Stimulated activated naive B cell treated with anti-CD40 and anti-IgM and Interleukin-4, amounts not matched to agents 10 μg/mL and 1 μg/mL and 100 μg/mL, for 72 hours (primary cell): Measurements from ENCODE around the gene ATP8A2.
"Not testable (repeated sequence)": the region's sequence is repeated elsewhere in the genome, so short reads cannot be mapped to it uniquely, and the experiment has no call there.

ENCODE experiments used
- ATAC-seq, 2 donors: fragments of 150-1000 bp; cut with Tn5 transposase; replicated peaks; 2 replicates each; pipeline ENCODE4 v1.10.0; 2021; ENCODE audit warnings: moderate library complexity in 1 of 2
- DNase-seq: peaks from one replicate; pipeline ENCODE4 v3.0.0; 2021
- H3K27ac Mint-ChIP-seq: one replicate; pipeline ENCODE4 v1.8.0; 2022; ENCODE audit warnings: mild to moderate bottlenecking, mixed read lengths
- H3K27me3 Mint-ChIP-seq, 2 donors: one replicate each; pipeline ENCODE4 v1.8.0; 2022; ENCODE audit warnings: mixed read lengths in 2 of 2
- H3K36me3 Mint-ChIP-seq, 2 donors: one replicate each; pipeline ENCODE4 v1.8.0; 2022; ENCODE audit warnings: mixed read lengths in 2 of 2, mild to moderate bottlenecking in 1 of 2
- H3K4me1 Mint-ChIP-seq, 2 donors: one replicate each; pipeline ENCODE4 v1.8.0; 2022; ENCODE audit warnings: mixed read lengths in 2 of 2, mild to moderate bottlenecking in 1 of 2
- H3K4me3 Mint-ChIP-seq, 2 donors: one replicate each; pipeline ENCODE4 v1.8.0; 2022; ENCODE audit warnings: mild to moderate bottlenecking in 2 of 2, mixed read lengths in 2 of 2, moderate library complexity in 1 of 2
- H3K9me3 Mint-ChIP-seq, 2 donors: one replicate each; pipeline ENCODE4 v1.8.0; 2022; ENCODE audit warnings: mixed read lengths in 2 of 2, mild to moderate bottlenecking in 1 of 2

The ATP8A2 gene

DNA sequence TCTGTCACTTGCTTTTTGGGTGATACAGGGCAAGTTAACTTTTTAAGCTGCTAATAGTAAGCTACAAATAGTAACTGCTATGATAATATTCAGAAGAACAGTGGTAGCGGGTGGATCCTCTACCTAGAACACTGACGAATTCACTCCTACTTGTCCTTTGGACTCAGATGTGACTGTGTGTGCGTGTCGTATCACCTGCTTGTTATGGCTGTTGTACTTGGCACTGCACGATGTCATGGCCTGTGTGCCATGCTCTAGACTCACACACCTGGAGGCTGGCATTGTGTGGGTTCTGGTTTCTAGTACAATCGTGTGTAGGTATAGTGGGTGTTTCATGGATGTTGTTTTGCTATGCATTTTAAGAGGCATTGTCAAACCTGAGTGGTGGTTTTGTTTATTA is 130.8 kb downstream of the ATP8A2 start:
- ATAC-seq (no peak), DNase-seq (no peak)
- Mint-ChIP-seq H3K27ac (no peak overlapping the region), H3K36me3 (no peaks in the 10 kb centered on the region), H3K27me3 (peaks cover 4 to 7% of the 10 kb centered on the region in 2 donors), H3K4me1 (no peaks in the 10 kb centered on the region), H3K9me3 (no peaks in the 10 kb centered on the region), H3K4me3 (no peak overlapping the region)

DNA sequence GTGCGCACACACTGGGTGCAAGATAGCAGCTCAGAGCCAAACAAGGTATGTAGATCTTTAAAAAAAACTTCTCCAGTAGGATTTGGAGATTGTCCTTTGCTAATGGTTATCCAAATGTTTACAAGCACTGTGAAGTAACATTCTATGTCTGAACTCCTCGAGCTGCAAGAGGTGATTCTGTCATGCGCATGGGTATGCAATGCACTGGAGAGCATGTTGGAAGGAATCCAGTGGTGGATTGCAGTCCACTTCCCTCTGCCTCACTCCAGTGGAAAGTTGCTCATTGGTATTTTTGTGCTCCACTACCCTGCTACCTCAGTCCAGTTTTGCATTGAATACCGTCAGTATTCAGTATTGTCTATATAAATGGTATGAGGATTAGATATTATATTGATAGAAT is 132.1 kb downstream of the ATP8A2 start:
- H3K4me3 Mint-ChIP-seq, result no peak overlapping the region
- H3K4me1 Mint-ChIP-seq, result no peaks in the 10 kb centered on the region
- H3K36me3 Mint-ChIP-seq, result no peaks in the 10 kb centered on the region
- H3K9me3 Mint-ChIP-seq, result no peaks in the 10 kb centered on the region
- peaks cover 4 to 7% of the 10 kb centered on the region in 2 donors for H3K27me3 Mint-ChIP-seq
- H3K27ac Mint-ChIP-seq, result no peak overlapping the region
- no peak for DNase-seq
- ATAC-seq, result no peak

DNA sequence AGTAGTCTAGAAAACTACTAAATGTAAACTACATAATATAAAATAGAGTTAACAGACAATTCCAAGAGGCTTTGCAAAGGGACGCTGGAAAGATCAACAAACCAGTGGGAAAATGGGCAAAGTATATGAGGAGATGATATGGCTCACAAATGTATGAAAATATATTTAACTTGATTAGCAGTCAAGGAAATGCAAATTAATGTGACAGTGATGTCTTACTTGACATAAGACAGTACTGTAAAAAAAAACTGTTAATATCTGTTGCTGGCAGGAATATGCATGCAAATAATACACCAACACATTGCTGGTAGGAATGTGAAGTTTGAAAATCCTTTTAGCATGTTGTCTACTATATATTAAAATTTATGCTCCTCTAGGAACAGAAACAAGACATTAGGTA is 136.1 kb downstream of the ATP8A2 start:
- H3K27ac Mint-ChIP-seq, result no peak overlapping the region
- no peaks in the 10 kb centered on the region for H3K36me3 Mint-ChIP-seq
- DNase-seq (no peak), ATAC-seq (no peak)
- peaks cover 4 to 7% of the 10 kb centered on the region in 2 donors for H3K27me3 Mint-ChIP-seq
- peaks cover 4 to 6% of the 10 kb centered on the region in 2 donors for H3K9me3 Mint-ChIP-seq
- no peaks in the 10 kb centered on the region for H3K4me1 Mint-ChIP-seq
- no peak overlapping the region for H3K4me3 Mint-ChIP-seq

DNA sequence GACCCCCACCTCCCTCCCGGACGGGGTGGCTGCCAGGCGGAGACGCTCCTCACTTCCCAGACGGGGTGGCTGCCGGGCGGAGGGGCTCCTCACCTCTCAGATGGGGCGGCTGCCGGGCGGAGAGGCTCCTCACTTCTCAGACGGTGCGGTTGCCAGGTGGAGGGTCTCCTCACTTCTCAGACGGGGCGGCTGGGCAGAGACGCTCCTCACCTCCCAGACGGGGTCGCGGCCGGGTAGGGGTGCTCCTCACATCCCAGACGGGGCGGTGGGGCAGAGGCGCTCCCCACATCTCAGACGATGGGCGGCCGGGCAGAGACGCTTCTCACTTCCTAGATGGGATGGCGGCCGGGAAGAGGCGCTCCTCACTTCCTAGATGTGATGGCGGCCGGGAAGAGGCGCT is 141.3 kb downstream of the ATP8A2 start:
- not testable (repeated sequence) for ATAC-seq, H3K9me3 Mint-ChIP-seq, H3K4me3 Mint-ChIP-seq, H3K27ac Mint-ChIP-seq, H3K27me3 Mint-ChIP-seq, H3K36me3 Mint-ChIP-seq, DNase-seq
- peaks cover 0 to 10% of the 10 kb centered on the region in 2 donors for H3K4me1 Mint-ChIP-seq

DNA sequence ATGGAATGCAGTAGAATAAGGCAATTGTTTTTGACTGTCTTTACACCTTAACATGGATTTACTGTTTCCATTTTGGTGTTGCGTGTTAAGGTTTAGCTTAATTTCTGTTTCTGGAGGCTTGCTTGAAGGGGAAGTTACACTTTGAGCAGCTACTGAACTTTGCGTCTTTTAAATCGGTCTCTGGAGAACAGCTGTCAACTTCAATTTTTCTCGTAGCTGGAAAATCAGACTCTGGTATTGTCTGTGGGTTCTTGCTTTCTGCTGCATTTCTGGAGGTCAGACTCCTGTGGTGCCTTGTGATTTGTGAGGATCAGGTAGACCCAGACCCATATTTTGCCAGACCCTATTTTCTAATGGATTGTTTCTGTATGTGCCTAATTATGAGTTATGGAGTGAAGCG is 146.7 kb downstream of the ATP8A2 start:
- H3K4me3 Mint-ChIP-seq, result no peak overlapping the region
- peaks cover 2 to 6% of the 10 kb centered on the region in 2 donors for H3K9me3 Mint-ChIP-seq
- H3K36me3 Mint-ChIP-seq, result no peaks in the 10 kb centered on the region
- DNase-seq, result no peak
- peaks cover 0 to 10% of the 10 kb centered on the region in 2 donors for H3K4me1 Mint-ChIP-seq
- no peak overlapping the region for H3K27ac Mint-ChIP-seq
- no peak for ATAC-seq
- peaks cover 0 to 2% of the 10 kb centered on the region in 2 donors for H3K27me3 Mint-ChIP-seq

DNA sequence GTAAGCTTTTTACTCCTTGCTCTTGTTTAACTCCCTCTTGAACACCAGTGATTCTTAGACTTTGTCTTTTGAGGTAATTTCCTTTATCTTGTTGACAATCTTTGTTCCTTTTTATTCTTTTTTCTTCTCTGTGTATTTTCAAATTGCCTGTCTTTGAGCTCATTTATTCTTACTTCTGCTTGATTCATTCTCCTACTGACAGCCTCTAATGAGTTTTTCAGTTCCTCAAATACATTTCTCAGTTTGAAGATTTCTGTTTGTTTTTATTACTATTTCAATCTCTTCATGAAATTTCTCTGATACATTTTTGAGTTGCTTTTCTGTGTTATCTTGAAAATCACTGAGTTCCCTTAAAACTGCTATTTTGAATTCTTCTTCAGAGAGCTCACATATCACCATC is 154.1 kb downstream of the ATP8A2 start:
- Mint-ChIP-seq H3K4me1 (peaks cover 2 to 8% of the 10 kb centered on the region in 2 donors), H3K27ac (peak overlapping the region; percentile 2), H3K27me3 (peaks cover 6 to 12% of the 10 kb centered on the region in 2 donors), H3K4me3 (no peak overlapping the region), H3K9me3 (peaks cover 21 to 27% of the 10 kb centered on the region in 2 donors), H3K36me3 (peaks cover 6 to 7% of the 10 kb centered on the region in 2 donors)
- DNase-seq (no peak), ATAC-seq (peak; percentile 49 to 51)

DNA sequence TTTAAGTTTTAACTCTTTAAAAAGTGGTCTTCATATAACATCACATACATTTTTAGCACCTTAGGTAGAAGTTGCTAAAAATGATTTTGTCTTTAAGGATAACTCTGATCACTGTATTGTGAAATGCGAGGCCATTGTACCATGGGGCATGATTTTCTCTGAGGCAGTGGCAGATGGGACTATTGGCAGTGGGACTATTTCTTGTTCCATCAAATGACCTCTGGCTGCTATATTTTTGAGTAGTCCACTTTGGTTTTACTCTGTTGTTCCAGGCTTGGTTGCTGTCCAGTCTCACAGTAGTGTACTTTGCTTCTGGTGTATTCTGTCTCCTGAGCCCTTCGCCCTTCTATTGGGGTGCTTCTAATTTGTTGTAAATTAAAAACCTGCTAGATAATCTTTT is 156.5 kb downstream of the ATP8A2 start:
- no peak overlapping the region for H3K27ac Mint-ChIP-seq

DNA sequence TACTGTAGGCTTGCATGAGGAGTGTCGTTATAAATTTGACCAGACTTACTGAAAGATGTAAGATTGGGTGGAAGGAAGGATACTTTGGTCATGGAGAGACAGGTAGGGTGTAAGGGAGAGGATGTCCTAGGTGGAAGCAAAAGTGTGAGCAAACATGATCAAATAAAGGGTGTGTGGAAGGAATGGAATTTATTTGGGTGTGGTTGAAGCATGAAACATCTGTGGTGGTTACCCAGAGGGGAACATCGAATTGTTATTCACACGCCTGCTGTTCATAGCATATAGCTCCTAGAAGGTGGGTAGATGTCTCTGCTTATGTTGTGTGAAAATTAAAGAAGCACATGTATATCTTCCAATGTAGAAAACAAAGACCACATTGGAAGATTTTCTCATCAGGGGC is 157.7 kb downstream of the ATP8A2 start:
- DNase-seq, result no peak
- Mint-ChIP-seq H3K27me3 (peaks cover 8 to 11% of the 10 kb centered on the region in 2 donors), H3K4me1 (peaks cover 2 to 8% of the 10 kb centered on the region in 2 donors), H3K9me3 (peaks cover 18 to 20% of the 10 kb centered on the region in 2 donors), H3K27ac (no peak overlapping the region), H3K4me3 (no peak overlapping the region), H3K36me3 (peaks cover 4 to 7% of the 10 kb centered on the region in 2 donors)
- ATAC-seq, result no peak

More for the DNA sequence above, 156.5 kb downstream of the ATP8A2 start:
- H3K4me3 Mint-ChIP-seq, result no peak overlapping the region
- H3K4me1 Mint-ChIP-seq, result peaks cover 2 to 8% of the 10 kb centered on the region in 2 donors
- H3K36me3 Mint-ChIP-seq, result peaks cover 6 to 7% of the 10 kb centered on the region in 2 donors
- no peak for DNase-seq
- peaks cover 19 to 27% of the 10 kb centered on the region in 2 donors for H3K9me3 Mint-ChIP-seq
- no peak for ATAC-seq
- peaks cover 6 to 12% of the 10 kb centered on the region in 2 donors for H3K27me3 Mint-ChIP-seq

DNA sequence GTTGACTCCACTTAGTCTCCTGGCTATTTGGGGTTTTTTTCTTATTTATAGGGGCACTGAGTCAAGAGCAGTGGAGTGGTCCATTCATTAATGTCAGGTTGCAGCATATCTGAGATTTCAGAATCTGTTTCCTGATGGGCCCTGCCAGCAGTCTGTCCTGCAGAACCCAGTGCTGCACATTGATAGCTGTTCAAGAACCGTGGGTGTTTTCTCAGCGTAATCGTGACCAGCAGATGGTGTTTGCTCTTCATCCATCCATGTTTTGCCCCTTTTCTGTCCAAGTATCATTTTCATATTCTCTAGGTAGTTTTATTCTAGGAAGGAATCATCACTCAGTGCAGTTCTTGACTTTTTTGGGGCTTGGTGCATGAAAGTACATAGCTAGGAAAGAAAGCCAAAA is 166.5 kb downstream of the ATP8A2 start:
- H3K27me3 Mint-ChIP-seq, result peaks cover 11 to 20% of the 10 kb centered on the region in 2 donors
- H3K4me3 Mint-ChIP-seq, result no peak overlapping the region
- no peak for ATAC-seq
- H3K9me3 Mint-ChIP-seq, result no peaks in the 10 kb centered on the region
- no peaks in the 10 kb centered on the region for H3K4me1 Mint-ChIP-seq
- no peak overlapping the region for H3K27ac Mint-ChIP-seq
- DNase-seq, result no peak
- no peaks in the 10 kb centered on the region for H3K36me3 Mint-ChIP-seq

DNA sequence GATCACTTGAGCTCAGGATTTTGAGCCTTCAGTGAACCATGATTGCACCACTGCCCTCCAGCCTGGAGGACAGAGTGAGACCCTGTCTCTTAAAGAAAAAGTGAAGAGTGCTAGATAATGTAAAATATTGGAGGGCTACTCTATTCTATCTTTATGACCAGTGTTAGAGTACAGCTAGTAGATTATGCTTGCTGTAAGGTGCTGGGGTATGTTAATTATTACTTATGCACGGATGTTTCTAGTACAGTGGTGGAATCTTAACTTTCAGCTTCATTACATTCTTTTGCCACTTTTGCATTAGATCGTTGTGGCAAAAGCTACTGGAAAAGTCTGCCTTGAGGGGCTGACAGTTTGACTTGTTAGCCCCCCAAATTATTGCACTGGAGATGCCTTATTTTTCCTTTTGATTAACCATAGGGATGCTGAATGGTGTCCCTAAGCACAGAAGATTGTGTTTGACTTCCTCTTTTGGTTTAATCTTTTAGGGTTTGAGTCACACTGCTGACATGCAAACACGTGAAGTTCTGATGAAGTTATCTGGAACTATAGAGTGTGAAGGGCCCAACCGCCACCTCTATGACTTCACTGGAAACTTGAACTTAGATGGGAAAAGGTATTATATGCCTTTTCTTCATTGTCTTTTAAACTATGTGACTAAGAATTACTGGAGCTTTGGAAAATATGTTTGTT is 169.8 kb downstream of the ATP8A2 start:
- ATAC-seq (peak; percentile 88 to 91), DNase-seq (no peak)
- H3K27me3 Mint-ChIP-seq, result peaks cover 17 to 18% of the 10 kb centered on the region in 2 donors
- H3K4me3 Mint-ChIP-seq, result no peak overlapping the region
- H3K27ac Mint-ChIP-seq, result no peak overlapping the region
- no peaks in the 10 kb centered on the region for H3K36me3 Mint-ChIP-seq
- H3K4me1 Mint-ChIP-seq, result no peaks in the 10 kb centered on the region
- peaks cover 5 to 10% of the 10 kb centered on the region in 2 donors for H3K9me3 Mint-ChIP-seq

DNA sequence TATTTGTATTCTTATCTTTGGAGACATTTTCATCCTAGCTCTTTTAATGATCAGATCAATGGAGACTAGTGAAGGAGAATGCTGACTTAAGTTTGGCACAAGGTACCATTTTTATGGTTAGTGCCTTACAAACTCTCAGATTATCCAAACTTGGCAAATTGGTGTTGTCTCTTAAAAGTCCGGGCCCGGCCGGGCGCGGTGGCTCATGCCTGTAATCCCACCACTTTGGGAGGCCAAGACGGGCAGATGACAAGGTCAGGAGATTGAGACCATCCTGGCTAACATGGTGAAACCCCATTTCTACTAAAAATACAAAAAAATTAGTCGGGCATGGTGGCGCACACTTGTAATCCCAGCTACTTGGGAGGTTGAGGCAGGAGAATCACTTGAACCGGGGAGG is 177.2 kb downstream of the ATP8A2 start:
- not testable (repeated sequence) for ATAC-seq, DNase-seq, H3K36me3 Mint-ChIP-seq, H3K27ac Mint-ChIP-seq, H3K4me1 Mint-ChIP-seq, H3K4me3 Mint-ChIP-seq
- Mint-ChIP-seq H3K9me3 (peaks cover 7 to 10% of the 10 kb centered on the region in 2 donors), H3K27me3 (peaks cover 20% of the 10 kb centered on the region in 2 donors)

DNA sequence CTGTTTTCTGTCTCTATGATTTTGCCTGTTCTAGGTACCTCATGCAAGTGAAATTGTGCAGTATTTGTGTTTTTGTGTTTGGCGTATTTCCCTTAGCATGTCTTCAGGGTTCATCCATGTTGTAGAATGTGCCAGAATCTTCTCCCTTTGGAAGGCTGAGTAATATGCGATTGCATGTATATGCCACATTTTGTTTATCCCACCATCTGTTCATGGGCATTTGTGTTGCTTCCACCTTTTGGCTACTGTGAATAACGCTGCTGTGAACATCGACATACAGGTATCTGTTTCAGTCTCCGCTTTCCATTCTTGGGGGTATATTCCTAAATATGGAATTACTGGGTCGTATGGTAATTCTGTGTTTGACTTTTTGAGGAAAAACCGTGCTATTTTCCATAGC is 190.0 kb downstream of the ATP8A2 start:
- Mint-ChIP-seq H3K27me3 (peaks cover 15 to 17% of the 10 kb centered on the region in 2 donors), H3K27ac (no peak overlapping the region), H3K4me1 (no peaks in the 10 kb centered on the region), H3K36me3 (no peaks in the 10 kb centered on the region), H3K4me3 (no peak overlapping the region), H3K9me3 (no peaks in the 10 kb centered on the region)
- no peak for ATAC-seq
- no peak for DNase-seq

DNA sequence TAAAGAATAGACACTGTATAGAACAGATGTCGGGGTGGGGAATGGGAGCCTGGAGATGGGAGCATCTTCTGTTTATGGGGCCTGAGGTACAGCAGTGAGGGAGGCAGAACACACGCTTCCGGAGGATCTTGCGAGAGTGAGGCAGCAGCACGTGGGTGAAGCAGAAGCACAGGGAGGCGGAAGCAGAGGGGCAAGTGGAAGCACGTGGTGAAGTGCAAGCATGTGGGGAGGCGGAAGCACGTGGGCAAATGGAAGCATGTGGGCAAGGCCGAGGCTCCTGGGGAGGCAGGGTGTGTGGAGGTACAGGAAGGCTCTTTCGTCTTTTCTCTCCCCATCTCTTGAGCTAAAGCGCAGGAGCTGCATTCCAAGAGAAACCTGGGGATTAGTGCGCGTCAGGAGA is 198.4 kb downstream of the ATP8A2 start:
- Mint-ChIP-seq H3K27me3 (peaks cover 17 to 22% of the 10 kb centered on the region in 2 donors), H3K4me3 (no peak overlapping the region), H3K27ac (no peak overlapping the region), H3K36me3 (no peaks in the 10 kb centered on the region), H3K4me1 (no peaks in the 10 kb centered on the region), H3K9me3 (no peaks in the 10 kb centered on the region)
- no peak for DNase-seq
- no peak for ATAC-seq

DNA sequence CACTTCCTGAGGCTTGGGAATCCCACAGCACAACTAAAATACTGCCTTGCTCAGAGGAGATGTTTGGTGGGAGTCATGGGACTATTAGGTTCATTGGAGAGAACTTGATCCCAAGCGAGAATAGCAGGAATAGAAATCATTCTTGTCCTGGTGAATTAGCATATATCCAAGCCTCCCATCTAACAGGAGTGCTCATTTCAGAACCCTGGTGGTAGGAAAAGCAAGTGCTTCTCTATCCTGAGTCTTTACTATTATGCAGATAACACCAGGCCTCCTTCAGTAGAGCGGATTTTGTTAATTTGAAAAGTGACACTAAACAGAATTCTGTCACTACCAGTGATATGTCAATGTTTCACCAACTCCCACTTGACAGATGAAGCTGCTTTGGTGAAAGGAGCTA is 199.5 kb downstream of the ATP8A2 start:
- H3K4me1 Mint-ChIP-seq, result no peaks in the 10 kb centered on the region
- ATAC-seq (no peak), DNase-seq (no peak)
- H3K27me3 Mint-ChIP-seq, result peaks cover 22% of the 10 kb centered on the region in 2 donors
- H3K9me3 Mint-ChIP-seq, result no peaks in the 10 kb centered on the region
- no peak overlapping the region for H3K4me3 Mint-ChIP-seq
- no peaks in the 10 kb centered on the region for H3K36me3 Mint-ChIP-seq
- no peak overlapping the region for H3K27ac Mint-ChIP-seq

DNA sequence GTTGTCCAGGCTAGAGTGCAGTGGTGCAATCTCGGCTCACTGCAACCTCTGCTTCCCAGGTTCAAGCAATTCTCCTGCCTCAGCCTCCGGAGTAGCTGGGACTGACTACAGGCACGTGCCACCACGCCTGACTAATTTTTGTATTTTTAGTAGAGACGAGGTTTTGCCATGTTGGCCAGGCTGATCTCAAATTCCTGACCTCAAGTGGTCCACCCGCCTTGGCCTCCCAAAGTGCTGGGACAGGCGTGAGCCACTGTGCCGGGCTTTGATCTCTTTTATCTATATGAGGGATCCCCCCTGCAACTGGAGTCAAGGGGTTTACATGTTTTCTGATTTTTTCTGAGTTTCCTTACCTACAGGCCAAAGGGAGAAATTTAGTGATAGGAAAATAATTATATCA is 200.4 kb downstream of the ATP8A2 start:
- ATAC-seq, H3K4me1 Mint-ChIP-seq, H3K36me3 Mint-ChIP-seq, H3K9me3 Mint-ChIP-seq, H3K27ac Mint-ChIP-seq, H3K4me3 Mint-ChIP-seq, DNase-seq: not testable (repeated sequence)
- H3K27me3 Mint-ChIP-seq, result peaks cover 21 to 27% of the 10 kb centered on the region in 2 donors
